ENCODE measurements around the gene PDLIM1.

- TF ChIP-seq CTCF (conservative IDR thresholded peaks at IDR 0.05; ENCODE audit: low read depth in 2 of 2) (no peak), EZH2phosphoT487 (IDR thresholded peaks at IDR 0.05; ENCODE audit: unreplicated experiment) (no peak), NANOG (IDR thresholded peaks at IDR 0.05; ENCODE audit: borderline replicate concordance) (no peak), JUNB (IDR thresholded peaks at IDR 0.05; ENCODE audit: unreplicated experiment) (no peak), EZH2 (IDR thresholded peaks at IDR 0.05; ENCODE audit: low read depth, unreplicated experiment) (no peak), POLR2AphosphoS5 (IDR thresholded peaks at IDR 0.05; ENCODE audit: low read depth) (no peak), ZNF114 (CRISPR knock-in tag; IDR thresholded peaks at IDR 0.05) (no peak)
- TF ChIP-seq, protein P1, sequence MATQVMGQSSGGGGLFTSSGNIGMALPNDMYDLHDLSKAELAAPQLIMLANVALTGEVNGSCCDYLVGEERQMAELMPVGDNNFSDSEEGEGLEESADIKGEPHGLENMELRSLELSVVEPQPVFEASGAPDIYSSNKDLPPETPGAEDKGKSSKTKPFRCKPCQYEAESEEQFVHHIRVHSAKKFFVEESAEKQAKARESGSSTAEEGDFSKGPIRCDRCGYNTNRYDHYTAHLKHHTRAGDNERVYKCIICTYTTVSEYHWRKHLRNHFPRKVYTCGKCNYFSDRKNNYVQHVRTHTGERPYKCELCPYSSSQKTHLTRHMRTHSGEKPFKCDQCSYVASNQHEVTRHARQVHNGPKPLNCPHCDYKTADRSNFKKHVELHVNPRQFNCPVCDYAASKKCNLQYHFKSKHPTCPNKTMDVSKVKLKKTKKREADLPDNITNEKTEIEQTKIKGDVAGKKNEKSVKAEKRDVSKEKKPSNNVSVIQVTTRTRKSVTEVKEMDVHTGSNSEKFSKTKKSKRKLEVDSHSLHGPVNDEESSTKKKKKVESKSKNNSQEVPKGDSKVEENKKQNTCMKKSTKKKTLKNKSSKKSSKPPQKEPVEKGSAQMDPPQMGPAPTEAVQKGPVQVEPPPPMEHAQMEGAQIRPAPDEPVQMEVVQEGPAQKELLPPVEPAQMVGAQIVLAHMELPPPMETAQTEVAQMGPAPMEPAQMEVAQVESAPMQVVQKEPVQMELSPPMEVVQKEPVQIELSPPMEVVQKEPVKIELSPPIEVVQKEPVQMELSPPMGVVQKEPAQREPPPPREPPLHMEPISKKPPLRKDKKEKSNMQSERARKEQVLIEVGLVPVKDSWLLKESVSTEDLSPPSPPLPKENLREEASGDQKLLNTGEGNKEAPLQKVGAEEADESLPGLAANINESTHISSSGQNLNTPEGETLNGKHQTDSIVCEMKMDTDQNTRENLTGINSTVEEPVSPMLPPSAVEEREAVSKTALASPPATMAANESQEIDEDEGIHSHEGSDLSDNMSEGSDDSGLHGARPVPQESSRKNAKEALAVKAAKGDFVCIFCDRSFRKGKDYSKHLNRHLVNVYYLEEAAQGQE (IDR thresholded peaks at IDR 0.05; ENCODE audit: unreplicated experiment), result no peak
Measured at GRCh38 chr10:95247200-95247880, 43.5 kb downstream of the PDLIM1 start.
